HG02973 (cell line): ENCODE data around the gene SUSD6.
"Not testable (repeated sequence)": the region's sequence is repeated elsewhere in the genome, so short reads cannot be mapped to it uniquely, and the experiment has no call there.

Source experiments
- ATAC-seq: cut with Tn5 transposase; IDR thresholded peaks from one replicate; pipeline ENCODE4 v1.9.1; 2021; ENCODE audit warnings: moderate library complexity; ENCODE audit not compliant: unreplicated experiment

Gene SUSD6

GRCh38 chr14:69693145-69693544, 81.7 kb downstream of the SUSD6 start:
- ATAC-seq = peak; percentile 42

- ATAC-seq = no peak
Measured at GRCh38 chr14:69693801-69694729, 82.7 kb downstream of the SUSD6 start.

GRCh38 chr14:69694730-69695281, 83.4 kb downstream of the SUSD6 start:
- ATAC-seq = no peak

- ATAC-seq = no peak
Measured at GRCh38 chr14:69695322-69696203, 84.2 kb downstream of the SUSD6 start.

- no peak for ATAC-seq
Measured at GRCh38 chr14:69696204-69696527, 84.8 kb downstream of the SUSD6 start.

- no peak for ATAC-seq
Measured at GRCh38 chr14:69696633-69697557, 85.5 kb downstream of the SUSD6 start.

GRCh38 chr14:69698572-69698971, 87.2 kb downstream of the SUSD6 start:
- no peak for ATAC-seq

GRCh38 chr14:69699243-69699642, 87.8 kb downstream of the SUSD6 start:
- not testable (repeated sequence) for ATAC-seq

- no peak for ATAC-seq
Measured at GRCh38 chr14:69699748-69700303, 88.4 kb downstream of the SUSD6 start.

GRCh38 chr14:69700575-69700974, 89.2 kb downstream of the SUSD6 start:
- no peak for ATAC-seq

- no peak for ATAC-seq
Measured at GRCh38 chr14:69701291-69701690, 89.9 kb downstream of the SUSD6 start.

- peak; percentile 51 for ATAC-seq
Measured at GRCh38 chr14:69701857-69702256, 90.5 kb downstream of the SUSD6 start.

GRCh38 chr14:69703047-69704039, 91.9 kb downstream of the SUSD6 start:
- ATAC-seq = no peak

GRCh38 chr14:69704319-69704718, 92.9 kb downstream of the SUSD6 start:
- ATAC-seq = no peak

GRCh38 chr14:69705706-69706105, 94.3 kb downstream of the SUSD6 start:
- ATAC-seq = no peak

GRCh38 chr14:69708049-69708448, 96.7 kb downstream of the SUSD6 start:
- no peak for ATAC-seq

GRCh38 chr14:69708586-69709560, 97.5 kb downstream of the SUSD6 start:
- ATAC-seq = no peak

- ATAC-seq = no peak
Measured at GRCh38 chr14:69710378-69710777, 99.0 kb downstream of the SUSD6 start.
